Cardiac atrium fibroblast (primary cell): ENCODE measurements around the gene JUNB. TPM values are rescaled to one million over a fixed set of nuclear protein-coding genes. Genes with fewer than 3 reads are reported as not detected.

Source experiments
- total RNA-seq: library from RNA; depleted of rRNA; stranded (reverse); fragments of >200 nt; gene quantifications from 2 replicates; pipeline ENCODE4 v1.2.3, GENCODE V29; 2015

The JUNB gene
- total RNA-seq: 265 and 362 TPM in 2 replicates

DNA sequence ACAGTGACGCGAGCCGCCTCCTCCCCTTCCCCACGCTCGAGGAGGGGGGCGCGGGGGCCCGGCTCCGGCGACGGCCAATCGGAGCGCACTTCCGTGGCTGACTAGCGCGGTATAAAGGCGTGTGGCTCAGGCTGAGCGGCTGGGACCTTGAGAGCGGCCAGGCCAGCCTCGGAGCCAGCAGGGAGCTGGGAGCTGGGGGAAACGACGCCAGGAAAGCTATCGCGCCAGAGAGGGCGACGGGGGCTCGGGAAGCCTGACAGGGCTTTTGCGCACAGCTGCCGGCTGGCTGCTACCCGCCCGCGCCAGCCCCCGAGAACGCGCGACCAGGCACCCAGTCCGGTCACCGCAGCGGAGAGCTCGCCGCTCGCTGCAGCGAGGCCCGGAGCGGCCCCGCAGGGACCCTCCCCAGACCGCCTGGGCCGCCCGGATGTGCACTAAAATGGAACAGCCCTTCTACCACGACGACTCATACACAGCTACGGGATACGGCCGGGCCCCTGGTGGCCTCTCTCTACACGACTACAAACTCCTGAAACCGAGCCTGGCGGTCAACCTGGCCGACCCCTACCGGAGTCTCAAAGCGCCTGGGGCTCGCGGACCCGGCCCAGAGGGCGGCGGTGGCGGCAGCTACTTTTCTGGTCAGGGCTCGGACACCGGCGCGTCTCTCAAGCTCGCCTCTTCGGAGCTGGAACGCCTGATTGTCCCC is at the start of gene JUNB:
Gene JUNB (plus strand): TSS at position 142 of the 706 bp plus-strand sequence. CDS start 286 bp downstream, at position 428.

DNA sequence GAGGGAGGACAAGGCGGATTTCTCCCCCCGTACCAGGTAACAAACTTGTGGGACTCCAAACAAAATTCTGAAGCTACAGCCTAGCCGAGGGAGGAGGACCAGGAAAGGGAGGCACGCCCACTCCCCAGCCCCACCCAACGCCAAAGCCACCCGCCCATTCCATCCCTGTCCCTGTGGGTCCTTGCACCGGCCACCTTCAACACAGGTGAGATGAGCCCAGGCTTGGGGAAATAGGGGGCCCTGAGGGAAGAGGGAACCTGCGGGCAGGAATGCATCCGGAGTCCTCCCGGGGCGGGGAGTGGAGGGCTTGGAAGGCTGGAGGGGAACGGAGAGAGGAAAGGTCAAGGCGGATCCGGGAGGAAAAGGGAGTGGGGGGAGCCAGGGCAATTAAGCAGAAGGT is 39.7 kb upstream of the JUNB start, which contains the start of gene BEST2:
Gene BEST2 (plus strand): TSS at position 157 of the 400 bp plus-strand sequence. CDS start 802 bp downstream, outside the sequence.

DNA sequence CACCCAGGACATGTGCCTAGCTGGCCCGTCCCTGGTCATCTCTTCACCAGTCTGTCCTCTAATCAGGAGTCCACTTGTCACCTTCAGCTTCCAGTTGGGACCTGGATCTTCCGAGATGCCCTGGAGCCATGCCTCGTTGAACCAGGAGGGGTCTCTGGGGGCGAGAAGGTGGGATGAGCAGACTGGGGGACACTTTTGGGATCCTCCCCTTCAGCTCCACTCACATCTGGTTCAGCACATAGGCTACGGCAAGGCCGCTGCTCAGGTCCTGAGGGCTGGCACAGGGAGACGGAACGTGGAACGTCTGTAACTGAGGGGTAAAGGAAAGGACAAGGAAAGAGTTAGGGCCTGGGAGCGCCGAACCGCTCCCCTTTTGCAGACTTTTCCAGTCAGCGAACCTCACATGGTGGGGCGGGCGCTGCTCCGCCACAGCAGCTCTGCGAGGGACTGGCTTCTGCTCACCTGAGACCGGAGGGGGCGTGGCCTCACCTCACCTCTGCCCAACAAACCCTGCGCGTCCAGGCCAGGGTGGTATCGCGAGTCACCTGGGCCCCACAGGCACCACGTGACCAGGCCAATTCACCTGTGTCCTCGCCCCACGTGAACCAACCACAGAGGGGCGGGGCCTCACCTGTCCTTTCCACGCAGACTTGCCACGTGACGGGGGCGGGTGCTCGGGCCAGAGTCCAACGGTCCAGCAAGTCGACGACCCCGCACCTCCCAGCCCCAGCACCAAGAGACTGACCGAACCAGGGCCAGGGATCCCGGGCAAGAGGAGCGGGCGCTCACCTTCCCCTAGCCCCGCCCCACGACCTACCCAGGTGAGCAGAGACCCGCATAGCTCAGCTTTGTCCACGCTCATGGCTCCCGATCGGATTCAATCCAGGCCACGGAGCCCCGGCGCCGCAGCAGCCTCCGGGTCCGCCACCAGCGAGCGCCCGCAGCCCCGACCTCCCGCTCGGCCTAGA is 16.4 kb upstream of the JUNB start, which contains the start of gene HOOK2:
Gene HOOK2 (minus strand): TSS at position 965 of the 968 bp plus-strand sequence. CDS start 103 bp downstream, at position 862.

DNA sequence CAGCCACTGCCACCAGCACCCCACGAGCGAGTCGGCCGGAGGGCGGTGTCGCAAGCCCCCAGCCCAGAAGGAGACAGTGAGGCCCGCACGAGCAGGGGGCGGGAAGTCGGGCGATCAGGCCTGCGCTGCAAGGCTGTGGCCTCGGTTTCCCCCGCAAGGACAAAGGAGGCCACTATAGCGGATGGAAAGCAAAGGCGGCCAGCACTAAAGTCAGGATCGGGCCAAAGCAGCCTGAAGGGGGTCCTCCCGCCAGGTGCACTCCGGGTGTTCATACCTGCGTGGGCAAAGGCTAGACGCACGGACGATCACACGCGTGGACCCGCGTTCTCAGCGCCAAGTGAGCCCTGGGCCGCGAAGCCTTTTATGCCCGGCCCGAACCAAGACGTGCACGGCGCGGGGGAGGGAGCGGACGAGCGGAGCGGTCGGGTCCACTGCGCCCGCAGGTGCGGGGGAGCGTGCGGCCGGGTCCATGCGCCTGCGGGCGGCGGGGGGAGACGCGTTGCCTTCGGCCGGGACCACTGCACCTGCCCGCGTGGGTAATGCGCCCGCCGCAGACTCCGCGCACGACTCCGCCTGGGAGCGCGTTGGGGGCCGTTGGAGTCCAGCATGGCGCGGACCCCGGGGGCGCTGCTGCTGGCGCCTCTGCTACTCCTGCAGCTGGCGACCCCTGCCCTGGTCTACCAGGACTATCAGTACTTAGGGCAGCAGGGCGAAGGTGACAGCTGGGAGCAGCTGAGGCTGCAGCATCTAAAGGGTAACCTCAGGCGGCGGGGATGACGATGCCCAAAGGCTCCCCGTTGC is 10.4 kb downstream of the JUNB start, which contains the start of the genes PRDX2 and THSD8:
Gene PRDX2 (minus strand): TSS at position 335 of the 801 bp plus-strand sequence. CDS start 539 bp downstream, outside the sequence.
Gene THSD8 (plus strand): TSS at position 604 of the 801 bp plus-strand sequence. CDS start 3 bp downstream, at position 607.

DNA sequence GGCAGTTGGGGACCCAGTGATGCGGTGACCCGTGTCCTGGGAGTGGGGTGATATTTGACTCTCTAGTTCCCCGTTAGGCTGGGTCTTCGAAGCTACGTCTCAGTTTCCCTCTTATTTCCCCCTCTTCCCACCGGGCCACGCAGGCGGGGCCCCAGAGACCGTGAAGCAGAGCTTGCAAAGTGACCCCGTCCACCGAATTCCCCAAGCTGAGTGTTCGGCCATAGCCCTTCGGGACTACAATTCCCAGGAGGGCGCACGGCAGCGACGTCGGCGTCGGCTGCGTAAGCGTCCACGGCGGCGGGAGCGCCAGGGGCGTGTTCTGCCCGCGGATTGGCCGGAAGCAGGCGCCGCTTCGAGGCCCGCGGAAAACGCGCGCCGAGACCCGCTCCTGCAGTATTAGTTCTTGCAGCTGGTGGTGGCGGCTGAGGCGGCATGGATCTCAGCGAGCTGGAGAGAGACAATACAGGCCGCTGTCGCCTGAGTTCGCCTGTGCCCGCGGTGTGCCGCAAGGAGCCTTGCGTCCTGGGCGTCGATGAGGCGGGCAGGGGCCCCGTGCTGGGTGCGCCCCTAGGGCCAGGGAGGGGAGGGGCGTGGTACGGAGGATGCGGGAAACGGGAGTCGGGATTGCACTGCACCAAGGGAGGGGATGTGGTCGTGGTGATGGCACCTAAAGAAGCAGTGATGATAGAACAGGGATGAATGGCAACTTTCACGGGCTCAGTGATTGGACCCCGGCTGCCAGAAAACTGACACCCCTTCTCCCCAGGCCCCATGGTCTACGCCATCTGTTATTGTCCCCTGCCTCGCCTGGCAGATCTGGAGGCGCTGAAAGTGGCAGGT is 15.2 kb downstream of the JUNB start, which contains the start of gene RNASEH2A:
Gene RNASEH2A (plus strand): TSS at position 343 of the 840 bp plus-strand sequence. CDS start 90 bp downstream, at position 433.

DNA sequence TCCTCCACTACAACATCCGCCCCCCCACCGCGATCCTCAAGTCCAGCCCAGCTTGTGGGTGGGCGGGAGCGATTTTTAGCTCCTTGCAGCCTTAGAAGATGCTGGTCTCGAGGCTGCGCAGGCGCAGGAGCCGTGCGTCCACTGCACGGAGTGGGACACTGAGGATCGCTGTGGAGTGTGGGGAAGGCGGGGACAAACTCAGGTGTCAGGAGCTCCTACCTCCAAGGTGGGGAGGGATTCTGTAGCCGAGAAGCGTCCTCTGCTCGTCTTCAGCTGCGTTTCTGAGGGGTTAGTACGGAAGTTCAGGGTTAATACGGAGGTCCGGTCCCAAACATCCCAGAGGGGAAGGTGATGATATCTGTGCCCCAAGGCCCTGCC is 43.3 kb downstream of the JUNB start, which contains the start of gene RTBDN:
Gene RTBDN (minus strand): TSS at position 14 of the 378 bp plus-strand sequence. CDS start 4,600 bp downstream, outside the sequence.

DNA sequence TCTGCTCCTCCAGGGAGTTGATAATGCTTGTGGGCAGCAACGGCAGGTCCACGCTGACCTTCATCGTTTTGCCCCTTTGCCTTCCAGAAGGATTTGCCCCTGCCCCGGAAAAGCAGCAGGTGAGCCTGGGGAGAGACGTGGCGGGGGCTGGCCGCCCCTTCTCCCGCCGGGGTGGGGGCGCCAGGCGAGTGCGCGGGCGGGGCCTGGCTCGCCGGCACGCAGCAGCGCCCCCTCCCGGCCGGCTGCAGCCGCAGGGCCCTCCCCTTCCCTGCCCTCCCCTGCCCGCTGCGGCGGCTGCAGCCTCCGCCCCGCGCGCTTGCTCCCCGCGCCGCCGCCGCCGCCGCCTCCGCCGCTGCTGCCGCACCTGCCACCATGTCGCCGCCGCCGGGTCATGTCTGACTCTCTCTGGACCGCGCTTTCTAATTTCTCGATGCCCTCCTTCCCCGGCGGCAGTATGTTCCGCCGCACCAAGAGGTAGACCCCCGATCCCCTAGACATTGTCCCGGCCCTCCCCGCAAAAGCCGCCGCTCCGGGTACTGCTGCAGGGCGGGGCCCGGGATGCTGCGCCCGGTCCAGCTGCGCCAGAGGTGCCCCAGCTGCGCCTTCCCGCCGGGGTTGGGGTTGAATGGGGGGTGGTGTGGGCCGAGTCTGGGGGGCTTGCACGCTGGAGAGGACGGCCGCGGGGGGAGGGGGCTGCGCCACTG is 47.0 kb downstream of the JUNB start, which contains the start of gene MAST1:
Gene MAST1 (plus strand): TSS at position 334 of the 704 bp plus-strand sequence. CDS start 58 bp downstream, at position 392.

Other genes starting within 250 kb of the JUNB start
- gene ZNF564, start 240.0 kb upstream of the JUNB start, total RNA-seq: 3.1 and 7.0 TPM in 2 replicates
- gene ZNF490, start 180.7 kb upstream of the JUNB start, total RNA-seq: 4.7 and 7.1 TPM in 2 replicates
- gene ZNF791, start 180.6 kb upstream of the JUNB start, total RNA-seq: 6.3 and 6.9 TPM in 2 replicates
- 75.3 and 96.9 TPM in 2 replicates for gene MAN2B1, start 124.7 kb upstream of the JUNB start, total RNA-seq
- gene WDR83, start 124.7 kb upstream of the JUNB start, total RNA-seq: 5.7 and 6.1 TPM in 2 replicates
- 52.3 and 60.5 TPM in 2 replicates for gene DHPS, start 109.6 kb upstream of the JUNB start, total RNA-seq
- gene GNG14, start 103.5 kb upstream of the JUNB start, total RNA-seq: not detected in 2 replicates
- 7.0 and 10.0 TPM in 2 replicates for gene FBXW9, start 94.9 kb upstream of the JUNB start, total RNA-seq
- 29.5 and 37.2 TPM in 2 replicates for gene TNPO2, start 67.6 kb upstream of the JUNB start, total RNA-seq
- 307 and 330 TPM in 2 replicates for gene TRIR, start 56.8 kb upstream of the JUNB start, total RNA-seq
- 62.5 and 74.4 TPM in 2 replicates for gene GET3, start 54.0 kb upstream of the JUNB start, total RNA-seq
- gene BEST2, start 39.7 kb upstream of the JUNB start, total RNA-seq: not detected in 2 replicates
- 11.7 and 22.7 TPM in 2 replicates for gene HOOK2, start 15.9 kb upstream of the JUNB start, total RNA-seq
- gene PRDX2, start 10.3 kb downstream of the JUNB start, total RNA-seq: 292 and 317 TPM in 2 replicates
- not detected in 2 replicates for gene THSD8, start 10.6 kb downstream of the JUNB start, total RNA-seq
- gene RNASEH2A, start 15.1 kb downstream of the JUNB start, total RNA-seq: 4.4 and 7.4 TPM in 2 replicates
- gene RTBDN, start 43.1 kb downstream of the JUNB start, total RNA-seq: not detected in 2 replicates
- 0.32 TPM in 1 of 2 replicates, not detected in the other for gene MAST1, start 47.0 kb downstream of the JUNB start, total RNA-seq
- gene DNASE2, start 90.0 kb downstream of the JUNB start, total RNA-seq: 38.8 and 48.1 TPM in 2 replicates
- not detected in 2 replicates for gene KLF1, start 95.7 kb downstream of the JUNB start, total RNA-seq
- 48.1 and 54.3 TPM in 2 replicates for gene GCDH, start 99.7 kb downstream of the JUNB start, total RNA-seq
- 0.16 TPM in 1 of 2 replicates, not detected in the other for gene SYCE2, start 127.8 kb downstream of the JUNB start, total RNA-seq
- gene FARSA, start 142.2 kb downstream of the JUNB start, total RNA-seq: 48.0 and 52.2 TPM in 2 replicates
- gene CALR, start 147.1 kb downstream of the JUNB start, total RNA-seq: 1,632 and 1,793 TPM in 2 replicates
- gene RAD23A, start 154.4 kb downstream of the JUNB start, total RNA-seq: 72.2 and 78.1 TPM in 2 replicates
- 36.6 and 45.5 TPM in 2 replicates for gene GADD45GIP1, start 165.7 kb downstream of the JUNB start, total RNA-seq
- not detected in 2 replicates for gene DAND5, start 178.1 kb downstream of the JUNB start, total RNA-seq
- 47.3 and 63.2 TPM in 2 replicates for gene NFIX, start 204.0 kb downstream of the JUNB start, total RNA-seq